ENCODE data around the gene ACER1.

The ACER1 gene

DNA sequence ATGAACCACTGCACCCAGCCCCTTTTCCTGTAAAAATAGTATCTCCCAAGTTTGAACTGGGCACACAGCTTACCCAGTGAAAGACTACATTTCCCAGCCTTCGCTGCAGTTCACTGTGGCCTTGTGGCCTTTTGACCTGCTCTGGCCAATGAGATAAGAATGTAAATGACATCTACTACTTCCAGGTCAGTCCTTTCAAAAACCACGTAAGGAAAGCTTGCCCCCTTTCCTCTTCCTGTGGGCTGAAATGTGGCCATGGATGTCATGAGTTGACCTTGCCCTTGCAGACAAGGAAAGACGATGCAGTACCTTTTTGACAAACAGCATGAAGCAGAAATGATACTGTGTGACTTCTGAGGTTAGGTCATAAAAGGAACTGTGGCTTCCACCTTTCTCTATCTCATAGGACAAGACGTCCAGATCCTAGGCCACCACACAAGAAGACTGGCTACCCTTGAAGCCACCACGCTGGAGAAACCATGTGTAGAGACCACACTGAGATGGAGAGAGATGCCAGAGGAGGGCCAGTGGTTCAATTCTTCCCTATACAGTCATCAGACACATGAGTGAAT is 19.9 kb downstream of the ACER1 start:
- no peaks in the 10 kb centered on the region for H3K27me3 ChIP-seq
- no peak overlapping the region for H3K4me3 ChIP-seq (ENCODE audit: low read depth, low read length)
- no peak for DNase-seq
- no peaks in the 10 kb centered on the region; the same call in 1 of the 2 replicates for H3K9me3 ChIP-seq
- H3K36me3 ChIP-seq: no peaks in the 10 kb centered on the region
- H3K4me1 ChIP-seq: no peaks in the 10 kb centered on the region
- no peak for TF ChIP-seq CTCF (IDR thresholded peaks at IDR 0.05; ENCODE audit: low read depth, low read length)

GRCh38 chr19:6312018-6312417 is 21.4 kb downstream of the ACER1 start:
- Histone ChIP-seq H3K9me3 (no peaks in the 10 kb centered on the region; the same call in 1 of the 2 replicates), H3K27me3 (no peaks in the 10 kb centered on the region), H3K4me1 (no peaks in the 10 kb centered on the region), H3K36me3 (no peaks in the 10 kb centered on the region), H3K4me3 (ENCODE audit: low read depth, low read length) (no peak overlapping the region)
- no peak for TF ChIP-seq CTCF (IDR thresholded peaks at IDR 0.05; ENCODE audit: low read depth, low read length)
- DNase-seq: no peak

DNA sequence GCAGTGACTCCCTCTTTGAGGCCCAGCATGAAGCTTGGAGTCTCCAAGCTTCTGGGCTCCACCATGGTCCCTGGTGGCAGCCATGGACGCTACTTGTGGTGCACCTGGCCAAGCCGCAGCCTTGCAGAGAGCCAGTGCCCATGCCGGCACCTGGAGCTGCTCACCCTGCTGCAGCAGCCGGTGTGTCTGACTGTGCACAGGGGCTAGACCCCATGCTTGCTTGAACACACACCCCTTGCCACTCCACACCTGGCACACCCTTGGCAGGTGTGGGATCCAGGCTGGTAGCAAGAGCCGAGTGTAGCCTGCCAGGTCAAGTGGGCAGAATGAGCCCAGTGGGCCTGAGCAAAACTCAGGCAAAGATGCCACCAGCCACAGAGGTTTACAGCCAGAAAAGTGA is 35.0 kb downstream of the ACER1 start:
- H3K36me3 ChIP-seq: no peaks in the 10 kb centered on the region
- no peaks in the 10 kb centered on the region for H3K4me1 ChIP-seq
- H3K9me3 ChIP-seq: no peaks in the 10 kb centered on the region
- no peak for DNase-seq
- no peak overlapping the region for H3K4me3 ChIP-seq (ENCODE audit: low read depth, low read length)
- no peak for TF ChIP-seq CTCF (IDR thresholded peaks at IDR 0.05; ENCODE audit: low read depth, low read length)
- H3K27me3 ChIP-seq: peaks cover under 1% of the 10 kb centered on the region

GRCh38 chr19:6297202-6297601 is 36.2 kb downstream of the ACER1 start:
- no peaks in the 10 kb centered on the region for H3K4me1 ChIP-seq
- no peaks in the 10 kb centered on the region for H3K9me3 ChIP-seq
- H3K4me3 ChIP-seq (ENCODE audit: low read depth, low read length): no peak overlapping the region
- no peak for DNase-seq
- H3K36me3 ChIP-seq: no peaks in the 10 kb centered on the region
- no peaks in the 10 kb centered on the region; the same call in 1 of the 2 replicates for H3K27me3 ChIP-seq
- no peak for TF ChIP-seq CTCF (IDR thresholded peaks at IDR 0.05; ENCODE audit: low read depth, low read length)

DNA sequence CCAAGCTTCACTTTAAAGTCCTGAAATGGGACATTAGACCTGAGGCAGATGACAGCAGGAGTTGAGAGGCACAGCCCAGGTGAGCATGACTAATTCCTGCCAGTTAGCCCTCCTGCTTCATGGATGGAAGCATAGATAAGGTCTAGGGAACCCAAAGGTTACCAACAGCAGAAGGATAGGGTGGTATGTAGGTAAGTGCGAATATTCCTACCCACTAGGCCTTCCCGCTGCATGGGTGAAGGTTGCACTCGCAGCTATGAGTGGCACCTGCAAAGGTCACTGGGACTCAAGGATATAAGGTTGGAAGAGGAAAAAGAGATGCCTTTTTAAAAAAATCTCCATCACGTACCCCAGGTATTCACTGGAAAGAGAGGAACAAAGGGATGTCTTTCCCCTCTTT is 41.4 kb downstream of the ACER1 start:
- TF ChIP-seq CTCF (IDR thresholded peaks at IDR 0.05; ENCODE audit: low read depth, low read length): no peak
- Histone ChIP-seq H3K9me3 (peaks cover 9% of the 10 kb centered on the region), H3K4me3 (ENCODE audit: low read depth, low read length) (no peak overlapping the region), H3K27me3 (no peaks in the 10 kb centered on the region), H3K4me1 (no peaks in the 10 kb centered on the region), H3K36me3 (no peaks in the 10 kb centered on the region)
- no peak for DNase-seq

DNA sequence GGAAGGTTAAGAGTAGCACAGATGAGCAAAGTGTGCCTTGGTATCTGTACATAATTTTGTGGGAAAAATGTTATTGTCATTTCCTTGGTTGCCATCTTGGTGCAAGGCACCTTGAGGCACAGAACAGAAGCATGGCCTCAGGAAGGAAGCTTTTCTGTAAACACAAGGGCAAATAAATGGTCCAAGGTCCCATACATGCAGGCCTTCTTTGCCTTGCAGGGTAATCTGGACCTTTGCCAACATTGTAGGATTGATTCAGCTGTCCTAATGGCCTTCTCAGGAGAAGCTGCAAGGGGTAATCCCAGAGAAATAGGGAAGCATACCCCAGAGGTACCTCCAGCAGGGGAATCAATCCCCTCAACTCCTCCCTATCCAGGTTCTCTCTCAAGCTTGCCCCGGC is 44.7 kb downstream of the ACER1 start:
- Histone ChIP-seq H3K27me3 (no peaks in the 10 kb centered on the region), H3K36me3 (no peaks in the 10 kb centered on the region), H3K9me3 (peaks cover 17% of the 10 kb centered on the region), H3K4me3 (ENCODE audit: low read depth, low read length) (no peak overlapping the region), H3K4me1 (no peaks in the 10 kb centered on the region)
- DNase-seq: no peak
- TF ChIP-seq CTCF (IDR thresholded peaks at IDR 0.05; ENCODE audit: low read depth, low read length): no peak
